GM19467 (cell line): ENCODE results near the gene WRAP53.
"Not testable (repeated sequence)": the region's sequence is repeated elsewhere in the genome, so short reads cannot be mapped to it uniquely, and the experiment has no call there.

Source experiments
- ATAC-seq: cut with Tn5 transposase; IDR thresholded peaks from one replicate; pipeline ENCODE4 v1.9.1; 2021; ENCODE audit warnings: mild to moderate bottlenecking, moderate library complexity; ENCODE audit not compliant: unreplicated experiment

Gene WRAP53

DNA sequence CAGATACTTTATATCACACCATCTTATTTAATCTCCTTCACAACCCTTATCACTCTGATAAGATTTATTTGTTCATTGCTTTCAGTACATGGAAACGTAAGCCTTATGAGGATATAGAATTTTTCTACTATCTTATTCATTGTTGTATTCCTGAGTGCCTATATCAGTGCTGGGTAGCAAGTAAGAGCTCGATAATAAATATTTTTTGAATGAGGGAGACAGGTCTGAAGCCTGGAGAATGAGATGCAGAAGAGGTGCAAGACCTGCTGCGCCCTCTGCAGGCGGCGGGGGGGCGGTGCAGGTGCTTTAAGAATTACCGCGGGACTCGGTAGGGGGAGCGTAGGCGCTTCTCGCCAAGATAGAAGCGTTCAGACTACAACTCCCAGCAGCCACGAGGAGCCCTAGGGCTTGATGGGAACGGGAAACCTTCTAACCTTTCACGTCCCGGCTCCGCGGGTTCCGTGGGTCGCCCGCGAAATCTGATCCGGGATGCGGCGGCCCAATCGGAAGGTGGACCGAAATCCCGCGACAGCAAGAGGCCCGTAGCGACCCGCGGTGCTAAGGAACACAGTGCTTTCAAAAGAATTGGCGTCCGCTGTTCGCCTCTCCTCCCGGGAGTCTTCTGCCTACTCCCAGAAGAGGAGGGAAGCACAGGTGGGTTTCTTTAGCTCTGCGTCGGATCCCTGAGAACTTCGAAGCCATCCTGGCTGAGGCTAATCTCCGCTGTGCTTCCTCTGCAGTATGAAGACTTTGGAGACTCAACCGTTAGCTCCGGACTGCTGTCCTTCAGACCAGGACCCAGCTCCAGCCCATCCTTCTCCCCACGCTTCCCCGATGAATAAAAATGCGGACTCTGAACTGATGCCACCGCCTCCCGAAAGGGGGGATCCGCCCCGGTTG is at the start of gene WRAP53:
Gene WRAP53, plus strand, starts transcription at position 570 of the 900 bp plus-strand sequence. Its CDS starts 172 bp downstream, at position 742.
- peak; percentile 69 for ATAC-seq

GRCh38 chr17:7640783-7641182 is 47.5 kb upstream of the WRAP53 start:
- no peak for ATAC-seq

DNA sequence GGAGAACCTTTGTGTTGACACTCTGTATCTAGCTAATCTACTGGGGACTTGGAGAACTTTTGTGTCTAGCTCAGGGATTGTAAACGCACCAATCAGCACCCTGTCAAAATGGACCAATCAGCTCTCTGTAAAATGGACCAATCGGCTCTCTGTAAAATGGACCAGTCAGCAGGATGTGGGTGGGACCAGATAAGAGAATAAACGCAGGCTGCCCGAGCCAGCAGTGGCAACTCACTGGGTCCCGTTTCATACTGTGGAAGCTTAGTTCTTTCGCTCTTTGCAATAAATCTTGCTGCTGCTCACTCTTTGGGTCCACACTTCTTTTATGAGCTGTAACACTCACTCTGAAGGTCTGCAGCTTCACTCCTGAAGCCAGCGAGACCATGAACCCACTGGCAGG is 46.6 kb upstream of the WRAP53 start:
- ATAC-seq, result not testable (repeated sequence)

GRCh38 chr17:7644775-7645174 is 43.5 kb upstream of the WRAP53 start:
- ATAC-seq, result no peak

- ATAC-seq, result no peak
Observed at GRCh38 chr17:7646457-7646856, 41.8 kb upstream of the WRAP53 start.

DNA sequence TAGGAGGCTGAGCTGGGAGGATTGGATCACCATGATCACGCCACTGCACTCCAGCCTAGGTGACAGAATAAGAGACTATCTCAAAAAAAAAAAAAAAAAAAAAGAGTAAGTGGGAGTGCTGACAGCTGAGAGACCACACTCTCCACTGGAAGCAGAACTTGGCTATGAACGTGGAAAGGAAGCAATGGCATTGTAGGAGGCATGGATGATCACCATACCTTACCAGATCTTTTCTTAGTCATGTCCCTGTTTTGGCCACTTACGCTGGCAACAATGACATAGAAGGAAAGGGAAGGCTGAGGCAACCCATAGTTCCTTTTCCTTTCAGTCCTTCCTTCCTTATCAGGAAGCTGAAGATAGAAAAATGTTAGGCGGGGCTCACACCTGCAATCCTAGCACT is 41.3 kb upstream of the WRAP53 start:
- no peak for ATAC-seq

- ATAC-seq, result no peak
Observed at GRCh38 chr17:7650509-7651096, 37.7 kb upstream of the WRAP53 start, which contains the start of gene ATP1B2. Gene ATP1B2 (plus strand): TSS chr17:7650926. CDS start chr17:7651519, 593 bp downstream.

DNA sequence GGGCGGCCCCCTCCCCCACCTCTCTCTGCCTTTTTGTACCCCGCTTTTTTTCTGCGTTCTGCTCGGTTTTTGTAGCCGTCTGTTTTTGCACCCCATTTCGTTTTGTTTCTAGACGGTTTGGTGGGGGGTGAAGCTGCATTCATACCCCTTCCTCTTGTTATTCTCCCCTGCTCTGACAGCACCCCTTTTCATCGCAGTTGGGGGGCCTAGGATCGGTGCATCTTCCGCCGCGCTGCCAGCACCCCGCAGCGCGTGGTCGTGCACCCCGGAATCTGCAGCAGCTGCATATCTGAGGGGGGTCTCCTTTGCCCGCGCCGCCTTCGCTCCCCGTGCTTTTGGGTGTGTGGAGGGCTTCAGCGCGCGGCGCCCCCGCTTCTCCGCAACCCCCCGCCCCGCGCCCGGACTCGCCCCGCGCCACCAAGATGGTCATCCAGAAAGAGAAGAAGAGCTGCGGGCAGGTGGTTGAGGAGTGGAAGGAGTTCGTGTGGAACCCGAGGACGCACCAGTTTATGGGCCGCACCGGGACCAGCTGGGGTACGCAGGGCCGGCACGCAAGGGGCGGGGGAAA is 37.1 kb upstream of the WRAP53 start:
- ATAC-seq, result no peak

GRCh38 chr17:7651665-7652387 is 36.5 kb upstream of the WRAP53 start:
- ATAC-seq, result no peak

DNA sequence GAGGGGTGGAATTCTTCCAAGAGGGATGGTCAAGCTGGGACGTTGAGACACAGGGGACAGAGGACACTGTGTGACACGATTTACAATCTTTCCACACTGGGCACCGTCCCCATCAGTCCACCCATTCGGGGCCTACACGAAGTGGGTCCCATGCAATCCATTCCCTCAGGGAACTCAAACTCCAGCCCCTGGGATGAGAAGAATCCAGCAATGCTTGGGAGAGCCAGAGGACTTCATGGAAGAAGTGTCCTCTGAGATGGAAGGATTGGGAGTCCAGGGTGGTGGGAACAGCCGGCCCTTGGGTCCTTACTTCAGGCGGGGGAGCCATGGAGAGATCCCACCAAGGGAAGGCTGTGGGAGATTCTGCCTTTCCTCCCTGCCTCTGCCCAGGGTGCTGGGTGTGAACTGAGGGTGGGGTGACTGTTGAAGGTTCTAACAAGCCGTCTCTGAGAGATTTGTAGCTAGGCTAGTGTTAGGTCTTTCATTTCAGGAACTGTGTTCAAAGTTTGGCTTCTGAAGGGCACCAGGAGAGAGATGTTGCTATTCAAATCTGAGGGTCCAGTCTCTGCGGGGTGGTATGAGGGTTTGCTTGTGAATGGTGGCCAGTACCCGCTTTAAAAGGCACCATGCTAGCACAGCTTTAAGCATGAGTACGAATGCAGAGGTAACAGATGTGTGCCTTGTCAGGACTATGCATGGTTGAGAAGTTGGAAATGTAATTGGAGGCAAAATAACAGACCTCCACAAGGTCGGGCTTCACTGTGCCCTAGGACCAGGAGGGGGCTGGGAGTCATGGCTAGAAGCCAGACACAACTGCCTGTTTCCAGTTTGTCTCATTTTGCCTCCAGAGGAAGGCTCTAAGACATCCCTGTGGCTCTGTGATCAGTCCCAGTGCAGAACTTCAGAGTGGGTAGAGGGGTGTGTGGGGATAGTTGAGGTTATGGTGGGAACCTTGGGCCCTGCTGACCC is 35.6 kb upstream of the WRAP53 start:
- no peak for ATAC-seq

DNA sequence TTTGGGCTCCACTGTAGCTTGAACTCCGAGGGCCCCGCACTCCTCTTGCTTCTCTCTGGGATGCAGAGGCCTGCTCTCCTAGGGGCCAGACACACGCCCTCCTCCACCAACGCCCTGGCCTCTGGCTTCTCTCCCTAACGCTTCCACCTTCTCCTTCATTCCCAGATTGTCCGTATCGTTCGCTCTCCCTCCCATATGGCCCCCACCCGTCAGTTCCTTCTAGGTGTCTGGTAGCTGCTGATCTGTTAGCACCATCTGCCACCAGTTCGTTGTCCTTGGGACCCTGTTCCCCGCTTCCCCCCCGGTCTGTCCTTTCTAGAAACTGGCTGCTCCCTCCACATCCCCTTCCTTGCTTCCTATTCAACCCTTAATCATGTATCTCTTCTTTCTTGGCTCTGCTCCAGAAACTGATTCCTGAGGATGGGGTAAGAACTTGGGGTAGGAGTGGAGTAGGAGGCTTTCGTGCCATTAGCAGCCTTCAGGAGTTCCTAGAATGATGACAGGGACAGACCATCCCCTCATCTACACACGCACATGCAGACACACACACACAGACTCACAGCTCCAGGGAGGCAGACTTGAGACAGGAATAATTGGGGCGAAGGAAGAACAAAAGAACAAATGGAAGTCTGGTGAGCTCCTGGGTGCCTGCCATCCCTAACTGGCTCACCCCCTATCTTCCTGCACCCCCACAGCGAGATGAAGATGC is 33.3 kb upstream of the WRAP53 start:
- no peak for ATAC-seq

- ATAC-seq, result no peak
Observed at GRCh38 chr17:7655541-7655840, 32.8 kb upstream of the WRAP53 start.

DNA sequence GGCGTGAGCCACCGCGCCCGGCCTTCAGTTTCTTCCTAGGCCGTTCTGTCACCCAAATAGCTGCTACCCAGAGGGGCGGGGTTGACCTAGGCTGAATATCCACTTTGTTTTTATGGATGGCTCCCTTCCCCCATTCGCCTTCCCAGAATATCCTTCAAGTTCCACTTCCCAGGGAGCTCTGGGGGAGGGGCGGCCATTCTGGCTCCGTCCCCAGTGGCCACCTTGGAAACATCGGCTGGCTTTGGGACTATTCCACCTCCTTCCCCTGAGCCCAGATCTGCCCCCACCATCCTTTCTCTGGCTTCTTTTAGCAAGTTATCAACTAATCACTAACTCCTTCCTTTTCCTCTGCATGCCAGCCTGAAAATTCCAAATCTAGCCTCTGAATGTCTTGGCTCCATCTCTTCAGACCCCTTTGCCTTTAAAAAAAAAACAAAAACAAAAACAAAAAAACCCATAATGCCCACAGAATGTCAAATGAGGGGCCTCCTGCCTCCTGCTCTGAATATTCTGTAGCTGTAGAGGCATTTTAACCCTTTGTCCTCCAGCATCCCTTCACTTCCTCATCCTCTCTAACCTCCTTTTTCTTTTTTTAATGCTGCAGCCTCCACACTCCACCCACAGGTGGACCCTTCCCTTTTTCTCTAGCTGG is 31.2 kb upstream of the WRAP53 start:
- ATAC-seq, result no peak

DNA sequence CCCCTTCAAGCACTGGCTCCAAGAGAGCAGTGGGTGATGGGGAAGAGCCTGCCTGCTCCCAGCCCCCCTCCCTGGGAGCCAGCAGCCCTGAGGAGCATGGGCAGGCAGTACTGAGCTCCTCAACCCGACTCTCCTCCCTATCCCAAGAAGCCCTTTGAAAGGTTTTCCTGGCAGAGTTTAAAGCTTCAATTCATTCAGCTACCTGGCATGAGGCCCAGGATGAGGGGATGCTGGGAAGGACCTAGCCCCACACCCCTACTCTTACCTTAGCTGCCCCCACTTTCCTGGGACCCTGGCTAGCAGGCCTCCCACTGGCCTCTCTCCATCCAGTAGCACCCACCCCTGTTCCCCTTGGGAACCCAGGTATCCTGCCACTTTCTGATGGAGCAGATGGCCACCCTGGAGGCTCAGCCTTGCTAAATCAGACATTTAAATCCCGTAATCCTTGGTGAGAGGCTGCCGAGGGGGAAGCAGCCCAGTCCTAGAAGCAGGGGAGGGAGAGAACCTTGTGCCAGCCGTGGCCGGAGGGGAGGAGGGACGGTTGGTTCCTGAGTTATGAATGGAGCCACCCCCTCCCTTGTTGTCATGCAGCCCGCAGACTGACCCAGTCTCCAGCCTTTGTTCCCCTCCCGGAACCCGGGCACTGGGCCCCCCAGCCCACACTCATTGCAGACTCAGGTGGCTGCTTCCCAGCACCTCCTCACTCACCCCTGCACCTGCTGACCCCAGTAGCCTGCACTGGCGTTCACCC is 20.4 kb upstream of the WRAP53 start:
- ATAC-seq, result no peak

- no peak for ATAC-seq
Observed at GRCh38 chr17:7668482-7668881, 19.8 kb upstream of the WRAP53 start.

- ATAC-seq, result no peak
Observed at GRCh38 chr17:7673239-7673638, 15.0 kb upstream of the WRAP53 start.

DNA sequence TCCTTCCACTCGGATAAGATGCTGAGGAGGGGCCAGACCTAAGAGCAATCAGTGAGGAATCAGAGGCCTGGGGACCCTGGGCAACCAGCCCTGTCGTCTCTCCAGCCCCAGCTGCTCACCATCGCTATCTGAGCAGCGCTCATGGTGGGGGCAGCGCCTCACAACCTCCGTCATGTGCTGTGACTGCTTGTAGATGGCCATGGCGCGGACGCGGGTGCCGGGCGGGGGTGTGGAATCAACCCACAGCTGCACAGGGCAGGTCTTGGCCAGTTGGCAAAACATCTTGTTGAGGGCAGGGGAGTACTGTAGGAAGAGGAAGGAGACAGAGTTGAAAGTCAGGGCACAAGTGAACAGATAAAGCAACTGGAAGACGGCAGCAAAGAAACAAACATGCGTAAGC is 13.3 kb upstream of the WRAP53 start:
- ATAC-seq, result no peak

DNA sequence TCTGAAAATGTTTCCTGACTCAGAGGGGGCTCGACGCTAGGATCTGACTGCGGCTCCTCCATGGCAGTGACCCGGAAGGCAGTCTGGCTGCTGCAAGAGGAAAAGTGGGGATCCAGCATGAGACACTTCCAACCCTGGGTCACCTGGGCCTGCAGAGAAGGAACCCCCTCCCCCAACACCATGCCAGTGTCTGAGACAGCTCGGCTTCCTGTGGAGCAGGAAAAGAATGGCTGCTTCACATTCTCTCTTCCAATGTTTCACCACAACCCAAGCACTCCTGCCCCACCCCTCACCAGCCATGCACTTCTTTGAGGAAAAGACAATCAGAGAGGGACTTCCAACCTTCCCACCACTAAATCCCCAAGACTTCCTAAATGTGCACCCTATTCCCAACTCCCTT is 11.7 kb upstream of the WRAP53 start:
- no peak for ATAC-seq
